IMR-90 (cell line): ENCODE data around the gene NPW. TPM values are rescaled to one million over a fixed set of nuclear protein-coding genes. Genes with fewer than 3 reads are reported as not detected.

Experiments used
- ATAC-seq: fragments of 200-7000 bp; cut with Tn5 transposase; 2 replicates; pipeline ENCODE4 v1.9.1; 2020; ENCODE audit warnings: low read depth, mild to moderate bottlenecking, moderate library complexity
- BruUV-seq: library from RNA; stranded (reverse); fragments of 400-500 nt; replicated peaks from 2 replicates; lab custom pipeline; 2021; lab: Mats Ljungman, UMichigan
- CTCF ChIA-PET: fragments of 300-600 bp; formaldehyde crosslinking; extraction: SDS; loops from one replicate; lab custom pipeline; 2021; ENCODE audit warnings: antibody characterized with exemption; lab: Yijun Ruan, JAX
- POLR2A ChIA-PET: fragments of 300-600 bp; sonication (Branson Sonifier 250); formaldehyde crosslinking; loops from one replicate; lab custom pipeline; 2022; ENCODE audit warnings: antibody characterized with exemption; ENCODE audit not compliant: unreplicated experiment; lab: Charles Lee
- DNase-seq: peaks from one replicate; pipeline ENCODE4 v3.0.0; 2013
- H2AFZ ChIP-seq: replicated peaks from 2 replicates; pipeline ENCODE3; 2013; ENCODE audit warnings: low read length, mild to moderate bottlenecking; ENCODE audit not compliant: poor library complexity
- H2AK5ac ChIP-seq: 2 replicates; pipeline ENCODE4 v1.6.1; 2013; ENCODE audit warnings: low read depth, low read length, inconsistent platforms
- H2AK9ac ChIP-seq: replicated peaks from 2 replicates; pipeline ENCODE3; 2013; ENCODE audit warnings: mild to moderate bottlenecking, low read depth, low read length, moderate library complexity; ENCODE audit not compliant: poor library complexity
- H2BK120ac ChIP-seq: 2 replicates; pipeline ENCODE4 v1.6.1; 2013; ENCODE audit warnings: low read depth, low read length, inconsistent platforms
- H2BK15ac ChIP-seq: 3 replicates; pipeline ENCODE4 v1.6.1; 2013; ENCODE audit warnings: low read depth, low read length, inconsistent platforms
- H2BK20ac ChIP-seq: 2 replicates; pipeline ENCODE4 v1.6.1; 2013; ENCODE audit warnings: low read depth, mild to moderate bottlenecking, inconsistent platforms, low read length, moderate library complexity
- H2BK5ac ChIP-seq: 2 replicates; pipeline ENCODE4 v1.6.1; 2013; ENCODE audit warnings: mild to moderate bottlenecking, low read depth, low read length, inconsistent platforms; ENCODE audit not compliant: poor library complexity, severe bottlenecking
- H3K14ac ChIP-seq: replicated peaks from 2 replicates; pipeline ENCODE4 v1.6.1; 2013; ENCODE audit warnings: low read depth, low read length, inconsistent platforms
- H3K18ac ChIP-seq: 2 replicates; pipeline ENCODE4 v1.6.1; 2013; ENCODE audit warnings: low read depth, low read length, control low read depth
- H3K23ac ChIP-seq: 2 replicates; pipeline ENCODE4 v1.6.1; 2013; ENCODE audit warnings: low read depth, low read length, inconsistent platforms
- H3K27ac ChIP-seq: 2 replicates; pipeline ENCODE4 v1.5.1; 2013; ENCODE audit warnings: mild to moderate bottlenecking, control low read depth, low read length; ENCODE audit not compliant: insufficient read depth
- H3K27me3 ChIP-seq: 2 replicates; pipeline ENCODE4 v1.6.1; 2013; ENCODE audit warnings: low read length; ENCODE audit not compliant: control insufficient read depth, insufficient read depth
- H3K36me3 ChIP-seq: 2 replicates; pipeline ENCODE4 v1.6.1; 2013; ENCODE audit warnings: low read length, mixed read lengths; ENCODE audit not compliant: control insufficient read depth, insufficient read depth
- H3K4ac ChIP-seq: 2 replicates; pipeline ENCODE4 v1.6.1; 2013; ENCODE audit warnings: low read depth, low read length, inconsistent platforms
- H3K4me1 ChIP-seq: 2 replicates; pipeline ENCODE4 v1.6.1; 2013; ENCODE audit warnings: low read length, mixed read lengths; ENCODE audit not compliant: control insufficient read depth, insufficient read depth
- H3K4me2 ChIP-seq: 2 replicates; pipeline ENCODE4 v1.6.1; 2013; ENCODE audit warnings: low read depth, mild to moderate bottlenecking, control low read depth, low read length, moderate library complexity
- H3K4me3 ChIP-seq: 2 replicates; pipeline ENCODE4 v1.5.1; 2013; ENCODE audit warnings: low read depth, mild to moderate bottlenecking, control low read depth, low read length, moderate library complexity; ENCODE audit not compliant: insufficient read depth
- H3K56ac ChIP-seq: 2 replicates; pipeline ENCODE4 v1.6.1; 2013; ENCODE audit warnings: low read length, inconsistent platforms; ENCODE audit not compliant: insufficient read depth; ENCODE audit errors: extremely low read depth
- H3K79me1 ChIP-seq, 2 experiments: 2 replicates each; pipeline ENCODE4 v1.6.1; 2013; ENCODE audit warnings: low read length in 2 of 2, inconsistent platforms in 1 of 2, low read depth in 1 of 2
- H3K9ac ChIP-seq: 2 replicates; pipeline ENCODE4 v1.6.1; 2013; ENCODE audit warnings: low read depth, low read length, control low read depth
- H3K9me1 ChIP-seq: 2 replicates; pipeline ENCODE4 v1.6.1; 2013; ENCODE audit warnings: low read length, inconsistent platforms; ENCODE audit not compliant: insufficient read depth
- H3K9me3 ChIP-seq: 2 replicates; pipeline ENCODE4 v1.6.1; 2013; ENCODE audit warnings: low read length; ENCODE audit not compliant: control insufficient read depth, insufficient read depth
- H4K20me1 ChIP-seq: 2 replicates; pipeline ENCODE4 v1.6.1; 2013; ENCODE audit warnings: low read length, inconsistent platforms; ENCODE audit not compliant: insufficient read depth
- H4K5ac ChIP-seq: 2 replicates; pipeline ENCODE4 v1.6.1; 2013; ENCODE audit warnings: mild to moderate bottlenecking, low read depth, low read length, control low read depth
- H4K8ac ChIP-seq, 2 experiments: 2 replicates each; pipeline ENCODE4 v1.6.1; 2013; ENCODE audit warnings: low read depth in 2 of 2, low read length in 2 of 2, control low read depth in 1 of 2, inconsistent platforms in 1 of 2
- H4K91ac ChIP-seq: 2 replicates; pipeline ENCODE4 v1.6.1; 2013; ENCODE audit warnings: low read depth, low read length, inconsistent platforms; ENCODE audit not compliant: insufficient read depth
- CEBPB ChIP-seq: IDR thresholded peaks from 2 replicates; pipeline ENCODE4 v1.6.1; 2012; ENCODE audit warnings: low read depth, low read length, improper control_type of control experiment
- CHD1 ChIP-seq: IDR thresholded peaks from 2 replicates; pipeline ENCODE4 v1.6.1; 2012; ENCODE audit warnings: low read depth, low read length, improper control_type of control experiment
- CTCF ChIP-seq: conservative IDR thresholded peaks from 2 replicates; pipeline ENCODE4 v1.5.1; 2012; ENCODE audit warnings: mild to moderate bottlenecking, low read depth, low read length, improper control_type of control experiment
- ELK1 ChIP-seq: fragments of 150-350 bp; IDR thresholded peaks from 2 replicates; pipeline ENCODE4 v1.6.1; 2016; ENCODE audit warnings: low read depth, mild to moderate bottlenecking, low read length, moderate library complexity, borderline replicate concordance
- FOS ChIP-seq: fragments of 150-350 bp; IDR thresholded peaks from 2 replicates; pipeline ENCODE4 v1.6.1; 2016; ENCODE audit warnings: low read depth, low read length
- MAFK ChIP-seq: IDR thresholded peaks from 2 replicates; pipeline ENCODE4 v1.6.1; 2012; ENCODE audit warnings: low read depth, low read length, improper control_type of control experiment
- MAZ ChIP-seq: IDR thresholded peaks from 2 replicates; pipeline ENCODE4 v1.6.1; 2012; ENCODE audit warnings: low read depth, mild to moderate bottlenecking, low read length, improper control_type of control experiment, moderate library complexity, borderline replicate concordance
- MXI1 ChIP-seq: IDR thresholded peaks from 2 replicates; pipeline ENCODE4 v1.6.1; 2012; ENCODE audit warnings: low read depth, mild to moderate bottlenecking, low read length, moderate library complexity, borderline replicate concordance
- NFE2L2 ChIP-seq: fragments of 150-350 bp; IDR thresholded peaks from 2 replicates; pipeline ENCODE4 v1.6.1; 2016; ENCODE audit warnings: low read depth, mild to moderate bottlenecking, low read length
- POLR2A ChIP-seq: IDR thresholded peaks from 2 replicates; pipeline ENCODE4 v1.6.1; 2012; ENCODE audit warnings: mild to moderate bottlenecking, low read depth, low read length
- RAD21 ChIP-seq: IDR thresholded peaks from 2 replicates; pipeline ENCODE4 v1.6.1; 2012; ENCODE audit warnings: low read length, improper control_type of control experiment
- RCOR1 ChIP-seq: IDR thresholded peaks from 2 replicates; pipeline ENCODE4 v1.6.1; 2012; ENCODE audit warnings: mild to moderate bottlenecking, low read length, improper control_type of control experiment; ENCODE audit not compliant: insufficient replicate concordance
- WGBS, 2 experiments: methylation state at CpG; one replicate each; pipeline versions ENCODE4 v1.1.5 to v1.1.7; 2013; ENCODE audit warnings: missing lambda C conversion rate in 2 of 2; ENCODE audit not compliant: insufficient read length in 1 of 2; ENCODE audit errors: extremely low coverage in 2 of 2; 5-methylcytosine and 5-hydroxymethylcytosine counted together
- dilution Hi-C: fragments of 300-500 bp; cut with HindIII; formaldehyde crosslinking; loops from one replicate; pipeline ENCODE4 v1.14.3; 2018; ENCODE audit warnings: low sequenced_read_pairs; ENCODE audit not compliant: unreplicated experiment
- in situ Hi-C: fragments of 300-500 bp; cut with MboI; formaldehyde crosslinking; loops from 3 replicates; pipeline ENCODE4 v1.14.3; 2019; ENCODE audit warnings: low sequenced_read_pairs, inconsistent platforms, mixed read lengths
- intact Hi-C: fragments of 100-400 bp; cut with micrococcal nuclease; formaldehyde crosslinking; loops from 2 replicates; pipeline ENCODE4 v1.10.0; 2022
- polyA plus RNA-seq, 3 experiments: library from polyadenylated mRNA; depleted of rRNA; stranded (reverse); fragments of >200 nt; gene quantifications; 2 replicates each; pipeline ENCODE4 v1.2.3, GENCODE V29; 2012; ENCODE audit warnings: low replicate concordance in 1 of 3
- total RNA-seq: library from RNA; depleted of rRNA; stranded (reverse); fragments of >200 nt; gene quantifications from 2 replicates; pipeline ENCODE4 v1.2.3, GENCODE V29; 2012

Gene NPW
- total and polyA plus RNA-seq, 2 of the 4 experiments (the other 2 are of a cell fraction) = 0.18 to 2.0 TPM

GRCh38 chr16:1973461-1974156 lies 46.0 kb upstream of the NPW start:
- no peaks in the 10 kb centered on the region for H3K27me3 ChIP-seq
- H4K8ac ChIP-seq = no peak overlapping the region
- ChIA-PET POLR2A (no interaction called here), CTCF (no interaction called here)
- H2AFZ ChIP-seq = no peak overlapping the region
- H2BK5ac ChIP-seq = no peak overlapping the region
- dilution Hi-C loops = no loop called here
- no TSS peak for BruUV-seq
- no peak overlapping the region for H4K5ac ChIP-seq
- H2BK15ac ChIP-seq = no peak overlapping the region
- H3K9ac ChIP-seq = no peak overlapping the region
- no peak overlapping the region for H3K4ac ChIP-seq
- no peak overlapping the region for H4K91ac ChIP-seq
- no peak overlapping the region for H2AK5ac ChIP-seq
- H3K9me3 ChIP-seq = no peaks in the 10 kb centered on the region
- 97% methylated on average over 5 of the region's 16 CpGs; no CpG with 5 or more reads in 1 of the 2 experiments for WGBS, 2 experiments
- no peaks in the 10 kb centered on the region; the same call in 1 of the 2 replicates for H4K20me1 ChIP-seq
- in situ Hi-C loops = no loop called here
- no peak overlapping the region for H3K14ac ChIP-seq
- H3K4me1 ChIP-seq = peaks cover 6% of the 10 kb centered on the region
- peaks cover 3% of the 10 kb centered on the region; the same call in 1 of the 2 replicates for H3K9me1 ChIP-seq
- intact Hi-C loops = no loop called here
- no peak overlapping the region for H3K4me3 ChIP-seq
- no peak overlapping the region for H3K4me2 ChIP-seq
- H3K23ac ChIP-seq = no peak overlapping the region
- H2AK9ac ChIP-seq = no peak overlapping the region
- DNase-seq = no peak
- no peak overlapping the region for H2BK20ac ChIP-seq
- no peak overlapping the region for H3K27ac ChIP-seq
- H3K79me1 ChIP-seq = peaks cover 9 to 36% of the 10 kb centered on the region in 2 experiments
- no peak overlapping the region for H3K18ac ChIP-seq
- TF ChIP-seq CTCF (no peak), RCOR1 (no peak), MXI1 (no peak), CEBPB (no peak), RAD21 (no peak), CHD1 (no peak), POLR2A (no peak), MAFK (no peak), MAZ (no peak), ELK1 (no peak), FOS (no peak), NFE2L2 (no peak)
- no peak overlapping the region for H2BK120ac ChIP-seq
- H3K36me3 ChIP-seq = peaks cover 40% of the 10 kb centered on the region
- H3K56ac ChIP-seq = no peak overlapping the region
- no peak for ATAC-seq
